BJ (cell line): ENCODE measurements around the gene UBC. TPM values are rescaled to one million over a fixed set of nuclear protein-coding genes. Genes with fewer than 3 reads are reported as not detected.

Source experiments
- CTCF ChIA-PET: fragments of 350-600 bp; formaldehyde crosslinking; extraction: SDS; loops from one replicate; lab custom pipeline; 2021; ENCODE audit warnings: antibody characterized with exemption, inconsistent platforms; lab: Yijun Ruan, JAX
- POLR2A ChIA-PET: fragments of 300-600 bp; sonication (Branson Sonifier 250); formaldehyde crosslinking; extraction: SDS; loops from one replicate; lab custom pipeline; 2021; ENCODE audit warnings: antibody characterized with exemption; lab: Charles Lee
- DNase-seq: peaks from one replicate; pipeline ENCODE4 v3.0.0-alpha.2; 2011; ENCODE audit warnings: low read depth
- H3K27me3 ChIP-seq: 2 replicates; pipeline ENCODE4 v1.6.0; 2011; ENCODE audit warnings: low read length; ENCODE audit not compliant: control insufficient read depth, insufficient read depth
- H3K36me3 ChIP-seq: 2 replicates; pipeline ENCODE4 v1.5.1; 2011; ENCODE audit warnings: low read length; ENCODE audit not compliant: control insufficient read depth, insufficient read depth
- H3K4me3 ChIP-seq: 2 replicates; pipeline ENCODE4 v1.5.1; 2011; ENCODE audit warnings: low read depth, mild to moderate bottlenecking, control low read depth, low read length
- CTCF ChIP-seq: IDR thresholded peaks from 2 replicates; pipeline ENCODE4 v1.5.1; 2011; ENCODE audit warnings: low read depth, mild to moderate bottlenecking, control low read depth, inconsistent platforms, low read length, moderate library complexity; ENCODE audit not compliant: insufficient read depth
- polyA plus RNA-seq: library from polyadenylated mRNA; depleted of rRNA; stranded (reverse); fragments of >200 nt; gene quantifications from 2 replicates; pipeline ENCODE4 v1.2.3, GENCODE V29; 2011

The UBC gene
- polyA plus RNA-seq, 1 experiment = 2,374 TPM

- CTCF ChIA-PET = no interaction called here
- Histone ChIP-seq H3K4me3 (no peak overlapping the region), H3K27me3 (no peaks in the 10 kb centered on the region), H3K36me3 (no peaks in the 10 kb centered on the region)
- POLR2A ChIA-PET = no interaction called here
- no peak for DNase-seq
- TF ChIP-seq CTCF = no peak
These were observed 38.3 kb downstream of the UBC start for GRCh38 chr12:124876171-124876570.

GRCh38 chr12:124875803-124876132, 38.7 kb downstream of the UBC start:
- ChIA-PET POLR2A (no interaction called here), CTCF (no interaction called here)
- no peak for DNase-seq

GRCh38 chr12:124874988-124875802, 39.3 kb downstream of the UBC start:
- ChIA-PET CTCF (no interaction called here), POLR2A (no interaction called here)
- no peaks in the 10 kb centered on the region for H3K36me3 ChIP-seq
- no peak overlapping the region for H3K4me3 ChIP-seq
- TF ChIP-seq CTCF = no peak
- DNase-seq = no peak
- H3K27me3 ChIP-seq = no peaks in the 10 kb centered on the region

More at GRCh38 chr12:124875803-124876132, 38.7 kb downstream of the UBC start:
- no peaks in the 10 kb centered on the region for H3K36me3 ChIP-seq
- H3K4me3 ChIP-seq = no peak overlapping the region
- TF ChIP-seq CTCF = no peak
- H3K27me3 ChIP-seq = no peaks in the 10 kb centered on the region

- ChIA-PET POLR2A (no interaction called here), CTCF (no interaction called here)
- no peak for TF ChIP-seq CTCF
These were observed 40.3 kb downstream of the UBC start for GRCh38 chr12:124874188-124874587.

GRCh38 chr12:124872068-124872719, 42.3 kb downstream of the UBC start:
- DNase-seq = no peak
- no peaks in the 10 kb centered on the region for H3K36me3 ChIP-seq
- ChIA-PET CTCF (interaction anchor here (1.0 to 1.1 kb wide), 3 partner anchors 33 to 91 kb away, joined by 3 to 5 read pairs (median 4); no protein-coding TSS in a partner anchor), POLR2A (interaction anchor here (0.5 kb wide), 1 partner anchor 10 kb away, joined by 4 read pairs; no protein-coding TSS in a partner anchor)
- no peak overlapping the region for H3K4me3 ChIP-seq
- TF ChIP-seq CTCF = no peak
- no peaks in the 10 kb centered on the region for H3K27me3 ChIP-seq

More at GRCh38 chr12:124874188-124874587, 40.3 kb downstream of the UBC start:
- Histone ChIP-seq H3K27me3 (no peaks in the 10 kb centered on the region), H3K36me3 (no peaks in the 10 kb centered on the region), H3K4me3 (no peak overlapping the region)
- DNase-seq = no peak
